ENCODE results near the gene TDRKH.

The TDRKH gene

GRCh38 chr1:151822404-151822803, 32.1 kb upstream of the TDRKH start:
- no peak for FAIRE-seq

- FAIRE-seq: no peak
These were observed 30.6 kb upstream of the TDRKH start for GRCh38 chr1:151820940-151821339.

GRCh38 chr1:151819976-151820623, 29.8 kb upstream of the TDRKH start:
- no peak for FAIRE-seq

- no peak for FAIRE-seq
These were observed 29.0 kb upstream of the TDRKH start for GRCh38 chr1:151819227-151819835.

GRCh38 chr1:151817353-151817730, 27.0 kb upstream of the TDRKH start:
- no peak for FAIRE-seq

GRCh38 chr1:151816548-151817352, 26.4 kb upstream of the TDRKH start:
- FAIRE-seq: no peak

- FAIRE-seq: no peak
These were observed 25.5 kb upstream of the TDRKH start for GRCh38 chr1:151815716-151816327.

GRCh38 chr1:151814971-151815545, 24.8 kb upstream of the TDRKH start:
- FAIRE-seq: no peak

- FAIRE-seq: no peak
These were observed 24.1 kb upstream of the TDRKH start for GRCh38 chr1:151814426-151814825.

- FAIRE-seq: no peak
These were observed 23.1 kb upstream of the TDRKH start for GRCh38 chr1:151813271-151813977.

GRCh38 chr1:151811181-151811580, 20.9 kb upstream of the TDRKH start:
- FAIRE-seq: no peak

GRCh38 chr1:151809985-151810556, 19.8 kb upstream of the TDRKH start:
- FAIRE-seq: no peak

GRCh38 chr1:151809290-151809984, 19.1 kb upstream of the TDRKH start:
- FAIRE-seq: no peak

GRCh38 chr1:151807766-151808165, 17.5 kb upstream of the TDRKH start:
- no peak for FAIRE-seq

GRCh38 chr1:151807131-151807530, 16.8 kb upstream of the TDRKH start:
- no peak for FAIRE-seq

GRCh38 chr1:151806170-151806569, 15.9 kb upstream of the TDRKH start:
- FAIRE-seq: no peak

GRCh38 chr1:151805066-151805820, 14.9 kb upstream of the TDRKH start, which contains the start of gene LINGO4:
LINGO4 (minus strand) TSS chr1:151805419; CDS start chr1:151802704, 2,715 bp downstream.
- no peak for FAIRE-seq

- FAIRE-seq: no peak
These were observed 13.6 kb upstream of the TDRKH start for GRCh38 chr1:151803915-151804314.

- no peak for FAIRE-seq
These were observed 12.9 kb upstream of the TDRKH start for GRCh38 chr1:151803164-151803563.

GRCh38 chr1:151802372-151802771, 12.1 kb upstream of the TDRKH start:
- FAIRE-seq: no peak

GRCh38 chr1:151801846-151802245, 11.5 kb upstream of the TDRKH start:
- no peak for FAIRE-seq

Measured in colon (tissue), 2 donors.